ENCODE measurements around the gene EFR3B. TPM values are rescaled to one million over a fixed set of nuclear protein-coding genes. Genes with fewer than 3 reads are reported as not detected.

The EFR3B gene
- total and polyA plus RNA-seq, 2 of the 13 experiments (the other 11 are each of a cell fraction or from before 2014, with no cell fraction given), result 0.42 TPM

DNA sequence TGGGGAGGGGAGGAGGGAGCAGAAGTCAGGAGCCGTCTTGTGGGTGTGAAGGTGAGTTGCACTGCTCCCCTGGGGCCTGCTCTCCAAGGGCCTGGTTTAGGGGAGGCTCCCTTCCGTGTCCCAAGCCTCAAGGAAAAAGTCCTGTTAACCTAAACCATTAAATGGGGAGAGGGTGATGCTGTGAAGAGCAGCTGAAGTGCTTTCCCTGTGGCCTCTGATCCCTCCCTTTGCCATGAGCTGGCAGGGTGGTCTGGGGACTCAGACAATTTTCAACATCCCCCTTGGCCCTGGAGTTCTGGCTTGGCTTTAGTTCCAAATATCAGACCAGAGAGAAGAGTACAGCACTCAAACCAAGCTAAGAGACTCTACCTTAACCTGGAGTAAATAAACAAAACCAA is 127.2 kb downstream of the EFR3B start:
- Histone ChIP-seq H3K27me3 (ENCODE audit: control insufficient read depth in 1 of 2, insufficient read depth in 2 of 2, low read length in 2 of 2) (peaks cover 10 to 66% of the 10 kb centered on the region in 2 experiments), H2AFZ (ENCODE audit: low read length) (no peak overlapping the region), H3K79me2 (ENCODE audit: insufficient read depth, low read length) (no peaks in the 10 kb centered on the region)

More for the DNA sequence above, 127.2 kb downstream of the EFR3B start:
- H3K4me3 ChIP-seq (replicated peaks in 1 of 3; ENCODE audit: insufficient read depth in 1 of 3, low read depth in 2 of 3, low read length in 3 of 3), result peak overlapping the region in 1 of 3 experiments; percentile 69; a peak in 1 of 6 replicates
- DNase-seq (ENCODE audit: low spot score) (no peak), FAIRE-seq (no peak), ATAC-seq (no peak; the same call in 2 of the 3 replicates)
- H3K27ac ChIP-seq (ENCODE audit: extremely low read length, insufficient read depth, low read length), result no peak overlapping the region
- no TSS peak for BruUV-seq (replicated peaks)
- ChIA-PET CTCF (ENCODE audit: low intra/inter-chr PET ratio, low total read pairs) (no interaction called here), POLR2A (no interaction called here)
- no peaks in the 10 kb centered on the region for H3K9me3 ChIP-seq (ENCODE audit: low read length)
- peaks cover 15% of the 10 kb centered on the region for H3K4me1 ChIP-seq (ENCODE audit: insufficient read depth, low read length)
- intact Hi-C loops (cut with micrococcal nuclease; ENCODE audit: unreplicated experiment) (no loop called here), in situ Hi-C loops (cut with HindIII; ENCODE audit: extremely low pct_ligation_motif_present, low pct_unique_long_range_greater_than_20kb) (no loop called here)
- 0% methylated on average over 2 of the region's 2 CpGs for WGBS (ENCODE audit: low lambda C conversion rate)
- peak overlapping the region; percentile 74; the same call in 1 of the 2 replicates for H3K4me2 ChIP-seq (ENCODE audit: low read depth, low read length)
- H3K9ac ChIP-seq (ENCODE audit: insufficient read depth, low read depth, low read length), result no peak overlapping the region
- TF ChIP-seq, protein P1, sequence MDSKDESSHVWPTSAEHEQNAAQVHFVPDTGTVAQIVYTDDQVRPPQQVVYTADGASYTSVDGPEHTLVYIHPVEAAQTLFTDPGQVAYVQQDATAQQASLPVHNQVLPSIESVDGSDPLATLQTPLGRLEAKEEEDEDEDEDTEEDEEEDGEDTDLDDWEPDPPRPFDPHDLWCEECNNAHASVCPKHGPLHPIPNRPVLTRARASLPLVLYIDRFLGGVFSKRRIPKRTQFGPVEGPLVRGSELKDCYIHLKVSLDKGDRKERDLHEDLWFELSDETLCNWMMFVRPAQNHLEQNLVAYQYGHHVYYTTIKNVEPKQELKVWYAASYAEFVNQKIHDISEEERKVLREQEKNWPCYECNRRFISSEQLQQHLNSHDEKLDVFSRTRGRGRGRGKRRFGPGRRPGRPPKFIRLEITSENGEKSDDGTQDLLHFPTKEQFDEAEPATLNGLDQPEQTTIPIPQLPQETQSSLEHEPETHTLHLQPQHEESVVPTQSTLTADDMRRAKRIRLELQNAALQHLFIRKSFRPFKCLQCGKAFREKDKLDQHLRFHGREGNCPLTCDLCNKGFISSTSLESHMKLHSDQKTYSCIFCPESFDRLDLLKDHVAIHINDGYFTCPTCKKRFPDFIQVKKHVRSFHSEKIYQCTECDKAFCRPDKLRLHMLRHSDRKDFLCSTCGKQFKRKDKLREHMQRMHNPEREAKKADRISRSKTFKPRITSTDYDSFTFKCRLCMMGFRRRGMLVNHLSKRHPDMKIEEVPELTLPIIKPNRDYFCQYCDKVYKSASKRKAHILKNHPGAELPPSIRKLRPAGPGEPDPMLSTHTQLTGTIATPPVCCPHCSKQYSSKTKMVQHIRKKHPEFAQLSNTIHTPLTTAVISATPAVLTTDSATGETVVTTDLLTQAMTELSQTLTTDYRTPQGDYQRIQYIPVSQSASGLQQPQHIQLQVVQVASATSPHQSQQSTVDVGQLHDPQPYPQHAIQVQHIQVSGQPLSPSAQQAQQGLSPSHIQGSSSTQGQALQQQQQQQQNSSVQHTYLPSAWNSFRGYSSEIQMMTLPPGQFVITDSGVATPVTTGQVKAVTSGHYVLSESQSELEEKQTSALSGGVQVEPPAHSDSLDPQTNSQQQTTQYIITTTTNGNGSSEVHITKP (CRISPR knock-in tag; IDR thresholded peaks at IDR 0.05; ENCODE audit: low read depth), result no peak
- no peak for TF ChIP-seq ZNF724P (CRISPR knock-in tag; IDR thresholded peaks at IDR 0.05; ENCODE audit: borderline replicate concordance)
- no peak for TF ChIP-seq ZNF17 (CRISPR knock-in tag; IDR thresholded peaks at IDR 0.05)
- no peak for TF ChIP-seq TEAD3 (CRISPR knock-in tag; optimal IDR thresholded peaks at IDR 0.05; ENCODE audit: borderline replicate concordance)
- no peak for TF ChIP-seq ZNF33B (CRISPR knock-in tag; IDR thresholded peaks at IDR 0.05)
- TF ChIP-seq ZNF367 (CRISPR knock-in tag; IDR thresholded peaks at IDR 0.05; ENCODE audit: borderline replicate concordance), result no peak
- 0 out of 2 replicates have a peak, but pooled peaks have one; percentile 5 for TF ChIP-seq ZNF567 (CRISPR knock-in tag; IDR thresholded peaks at IDR 0.05; ENCODE audit: borderline replicate concordance)
- TF ChIP-seq, protein P2, sequence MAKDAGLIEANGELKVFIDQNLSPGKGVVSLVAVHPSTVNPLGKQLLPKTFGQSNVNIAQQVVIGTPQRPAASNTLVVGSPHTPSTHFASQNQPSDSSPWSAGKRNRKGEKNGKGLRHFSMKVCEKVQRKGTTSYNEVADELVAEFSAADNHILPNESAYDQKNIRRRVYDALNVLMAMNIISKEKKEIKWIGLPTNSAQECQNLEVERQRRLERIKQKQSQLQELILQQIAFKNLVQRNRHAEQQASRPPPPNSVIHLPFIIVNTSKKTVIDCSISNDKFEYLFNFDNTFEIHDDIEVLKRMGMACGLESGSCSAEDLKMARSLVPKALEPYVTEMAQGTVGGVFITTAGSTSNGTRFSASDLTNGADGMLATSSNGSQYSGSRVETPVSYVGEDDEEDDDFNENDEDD (CRISPR knock-in tag; IDR thresholded peaks at IDR 0.05; ENCODE audit: borderline replicate concordance), result no peak
- H4K20me1 ChIP-seq (ENCODE audit: insufficient read depth, low read length), result no peaks in the 10 kb centered on the region
- no peaks in the 10 kb centered on the region for H3K36me3 ChIP-seq (replicated peaks in 1 of 2; ENCODE audit: control insufficient read depth in 1 of 2, insufficient read depth in 2 of 2, low read length in 2 of 2)
